Nephron progenitor cell (in vitro differentiated cells): ENCODE data around the gene IL17RD.

ENCODE experiments used
- DNase-seq: peaks from one replicate; pipeline ENCODE4 v3.0.0; 2021
- H3K27ac Mint-ChIP-seq: 2 replicates; pipeline ENCODE4 v1.8.0; 2021; ENCODE audit warnings: mild to moderate bottlenecking, moderate library complexity, mixed read lengths
- H3K27me3 Mint-ChIP-seq: 2 replicates; pipeline ENCODE4 v1.8.0; 2021; ENCODE audit warnings: mild to moderate bottlenecking, low read depth, mixed read lengths; ENCODE audit not compliant: poor library complexity
- H3K36me3 Mint-ChIP-seq: 2 replicates; pipeline ENCODE4 v1.8.0; 2021; ENCODE audit warnings: low read depth, mixed read lengths
- H3K4me1 Mint-ChIP-seq: 2 replicates; pipeline ENCODE4 v1.8.0; 2021; ENCODE audit warnings: mixed read lengths
- H3K4me3 Mint-ChIP-seq: 2 replicates; pipeline ENCODE4 v1.8.0; 2021; ENCODE audit warnings: mild to moderate bottlenecking, moderate library complexity, mixed read lengths
- H3K9me3 Mint-ChIP-seq: 2 replicates; pipeline ENCODE4 v1.8.0; 2021; ENCODE audit warnings: mild to moderate bottlenecking, moderate library complexity, mixed read lengths
- CTCF ChIP-seq: fragments of 200-600 bp; sonication (generic); IDR thresholded peaks from 2 replicates; pipeline ENCODE4 v1.5.0; 2021; ENCODE audit warnings: antibody characterized with exemption

Gene IL17RD

DNA sequence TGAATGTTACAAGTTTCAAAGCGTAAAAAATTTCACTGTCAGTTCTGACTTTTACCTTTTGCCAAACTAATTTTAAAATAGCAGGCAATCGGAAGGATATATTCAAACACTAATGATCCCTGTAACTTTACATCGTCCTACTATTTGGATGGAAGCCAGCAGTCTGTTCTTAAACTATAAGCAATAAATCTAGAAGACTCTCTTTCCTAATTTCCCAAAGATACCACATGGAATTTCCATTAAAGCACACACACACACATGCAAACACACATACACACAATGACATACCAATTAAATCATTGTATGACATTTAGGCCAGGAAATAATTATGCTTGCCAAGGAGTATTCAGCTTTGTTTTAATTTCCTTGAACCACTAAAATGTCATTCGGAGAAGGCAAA lies 32.0 kb downstream of the IL17RD start:
- peaks cover 96% of the 10 kb centered on the region for H3K4me1 Mint-ChIP-seq
- H3K4me3 Mint-ChIP-seq: no peak overlapping the region
- peak overlapping the region; percentile 68 for H3K27ac Mint-ChIP-seq

GRCh38 chr3:57132674-57133073 lies 32.5 kb downstream of the IL17RD start:
- H3K27ac Mint-ChIP-seq: peak overlapping the region; percentile 68
- H3K4me1 Mint-ChIP-seq: peaks cover 96% of the 10 kb centered on the region
- DNase-seq: no peak
- peaks cover 46% of the 10 kb centered on the region for H3K36me3 Mint-ChIP-seq
- no peaks in the 10 kb centered on the region for H3K27me3 Mint-ChIP-seq
- peaks cover 9% of the 10 kb centered on the region for H3K9me3 Mint-ChIP-seq
- H3K4me3 Mint-ChIP-seq: no peak overlapping the region
- TF ChIP-seq CTCF: no peak

More for the DNA sequence above, 32.0 kb downstream of the IL17RD start:
- no peaks in the 10 kb centered on the region for H3K27me3 Mint-ChIP-seq
- peaks cover 9% of the 10 kb centered on the region for H3K9me3 Mint-ChIP-seq
- H3K36me3 Mint-ChIP-seq: peaks cover 51% of the 10 kb centered on the region
- DNase-seq: no peak
- no peak for TF ChIP-seq CTCF

DNA sequence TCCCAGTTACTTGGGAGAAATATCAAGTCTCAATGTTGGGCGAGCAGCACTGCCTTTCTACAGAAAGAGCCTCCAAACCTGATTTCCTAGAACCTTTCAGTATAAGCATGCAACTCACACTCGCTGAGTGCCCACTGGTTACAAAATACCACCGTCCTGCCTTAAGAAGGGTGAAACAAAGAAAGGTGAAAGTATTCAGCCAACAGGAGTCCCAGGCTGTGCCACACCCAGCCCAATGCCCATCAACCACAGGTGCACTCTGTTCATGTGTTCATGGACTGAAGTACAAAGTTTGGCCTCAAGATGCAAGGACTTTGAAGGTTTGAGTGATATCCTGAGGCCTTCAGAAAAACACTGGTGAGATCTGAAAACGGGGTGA lies 34.0 kb downstream of the IL17RD start:
- Mint-ChIP-seq H3K4me1 (peaks cover 95% of the 10 kb centered on the region), H3K27ac (peak overlapping the region; percentile 100), H3K4me3 (peak overlapping the region; percentile 61), H3K9me3 (peaks cover 9% of the 10 kb centered on the region), H3K27me3 (no peaks in the 10 kb centered on the region), H3K36me3 (peaks cover 33% of the 10 kb centered on the region)
- no peak for DNase-seq
- TF ChIP-seq CTCF: no peak

- H3K9me3 Mint-ChIP-seq: peaks cover 4% of the 10 kb centered on the region
- H3K4me3 Mint-ChIP-seq: peak overlapping the region; percentile 67
- H3K4me1 Mint-ChIP-seq: peaks cover 95% of the 10 kb centered on the region
- H3K27ac Mint-ChIP-seq: peak overlapping the region; percentile 100
- TF ChIP-seq CTCF: no peak
- H3K36me3 Mint-ChIP-seq: peaks cover 27% of the 10 kb centered on the region
- DNase-seq: peak; percentile 78
- no peaks in the 10 kb centered on the region for H3K27me3 Mint-ChIP-seq
Observed at GRCh38 chr3:57130571-57131209, 34.5 kb downstream of the IL17RD start.

DNA sequence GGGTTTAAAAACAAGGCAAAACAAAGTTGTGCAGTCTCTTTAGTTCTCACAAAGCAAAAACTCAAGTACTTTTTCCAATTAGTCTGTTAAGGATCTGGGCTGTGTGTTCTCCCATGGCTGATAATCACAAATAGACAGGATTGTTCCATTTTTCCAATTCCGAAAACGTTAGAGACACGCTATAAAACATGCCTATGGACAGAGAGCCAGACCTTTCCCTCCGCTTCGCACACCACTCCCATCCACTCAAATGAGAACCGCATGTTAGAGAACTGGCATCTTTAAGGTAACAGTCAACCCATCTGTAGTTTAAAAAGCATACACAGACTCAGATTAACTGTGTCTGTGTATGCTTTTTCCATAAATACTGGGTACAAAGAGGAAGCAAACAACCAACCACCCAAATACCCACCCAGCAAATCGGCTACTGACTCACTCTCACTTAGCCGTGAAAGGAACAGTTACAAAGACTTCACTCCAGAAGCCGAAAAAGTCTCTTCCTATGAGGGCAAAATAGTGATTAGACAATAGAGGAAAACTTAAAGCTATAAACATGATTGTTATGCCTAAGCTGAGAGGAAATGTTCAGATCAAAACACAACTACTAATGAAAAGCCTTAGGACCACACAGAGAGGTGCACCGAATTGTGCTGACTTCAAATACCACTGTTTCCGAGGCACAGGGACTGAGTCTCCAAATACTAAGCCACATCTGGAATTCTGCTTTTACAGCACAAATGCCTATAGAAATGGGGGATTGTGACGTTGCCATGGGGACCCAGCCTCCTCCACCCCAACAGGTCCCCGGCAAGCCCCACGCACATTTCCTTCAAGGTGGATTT lies 36.1 kb downstream of the IL17RD start:
- Mint-ChIP-seq H3K27me3 (no peaks in the 10 kb centered on the region), H3K9me3 (no peaks in the 10 kb centered on the region), H3K27ac (peak overlapping the region; percentile 100), H3K4me1 (peaks cover 97% of the 10 kb centered on the region), H3K36me3 (peaks cover 15% of the 10 kb centered on the region), H3K4me3 (peak overlapping the region; percentile 69)
- TF ChIP-seq CTCF: no peak
- no peak for DNase-seq
